Mucosa of stomach (tissue), 1 donor: ENCODE data around the gene LPAR3.

Experiments used
- H3K27me3 ChIP-seq: one replicate; pipeline ENCODE4 v1.7.0; 2013; ENCODE audit warnings: mild to moderate bottlenecking, low read length; ENCODE audit not compliant: control insufficient read depth, insufficient read depth
- H3K36me3 ChIP-seq: one replicate; pipeline ENCODE4 v1.7.0; 2013; ENCODE audit warnings: low read length; ENCODE audit not compliant: control insufficient read depth, insufficient read depth
- H3K4me1 ChIP-seq: one replicate; pipeline ENCODE4 v1.7.0; 2013; ENCODE audit warnings: mild to moderate bottlenecking, low read length; ENCODE audit not compliant: control insufficient read depth, insufficient read depth
- H3K4me3 ChIP-seq: one replicate; pipeline ENCODE4 v1.7.0; 2013; ENCODE audit warnings: low read length
- H3K9ac ChIP-seq: one replicate; pipeline ENCODE4 v1.7.0; 2013; ENCODE audit warnings: mild to moderate bottlenecking, low read length, moderate library complexity
- H3K9me3 ChIP-seq: one replicate; pipeline ENCODE4 v1.7.0; 2013; ENCODE audit warnings: mild to moderate bottlenecking, low read length, moderate library complexity; ENCODE audit not compliant: control insufficient read depth
- donor health status: Pancreatic carcinoma.

LPAR3 gene

GRCh38 chr1:84892705-84893618, at the start of gene LPAR3:
Gene LPAR3 (minus strand): TSS chr1:84893206. CDS start chr1:84866120, 27,086 bp downstream.
- no peaks in the 10 kb centered on the region for H3K36me3 ChIP-seq
- no peak within 1 kb of the TSS for H3K9ac ChIP-seq
- no peak within 1 kb of the TSS for H3K4me3 ChIP-seq
- peaks cover 28% of the 10 kb centered on the region for H3K27me3 ChIP-seq
- H3K4me1 ChIP-seq, result peaks cover 5% of the 10 kb centered on the region
- H3K9me3 ChIP-seq, result no peaks in the 10 kb centered on the region

GRCh38 chr1:84941843-84942242, 48.8 kb upstream of the LPAR3 start:
- Histone ChIP-seq H3K9me3 (no peaks in the 10 kb centered on the region), H3K4me3 (no peak overlapping the region), H3K27me3 (no peaks in the 10 kb centered on the region), H3K36me3 (no peaks in the 10 kb centered on the region), H3K9ac (no peak overlapping the region), H3K4me1 (no peaks in the 10 kb centered on the region)

- H3K9ac ChIP-seq, result no peak overlapping the region
- H3K4me3 ChIP-seq, result no peak overlapping the region
- no peaks in the 10 kb centered on the region for H3K36me3 ChIP-seq
- no peaks in the 10 kb centered on the region for H3K9me3 ChIP-seq
- H3K4me1 ChIP-seq, result no peaks in the 10 kb centered on the region
- H3K27me3 ChIP-seq, result no peaks in the 10 kb centered on the region
Measured at GRCh38 chr1:84940481-84940880, 47.5 kb upstream of the LPAR3 start.

- Histone ChIP-seq H3K36me3 (no peaks in the 10 kb centered on the region), H3K9me3 (no peaks in the 10 kb centered on the region), H3K9ac (no peak overlapping the region), H3K27me3 (no peaks in the 10 kb centered on the region), H3K4me1 (no peaks in the 10 kb centered on the region), H3K4me3 (no peak overlapping the region)
Measured at GRCh38 chr1:84939761-84940160, 46.8 kb upstream of the LPAR3 start.

- no peaks in the 10 kb centered on the region for H3K27me3 ChIP-seq
- H3K4me3 ChIP-seq, result no peak overlapping the region
- no peaks in the 10 kb centered on the region for H3K4me1 ChIP-seq
- H3K36me3 ChIP-seq, result no peaks in the 10 kb centered on the region
- no peaks in the 10 kb centered on the region for H3K9me3 ChIP-seq
- no peak overlapping the region for H3K9ac ChIP-seq
Measured at GRCh38 chr1:84939151-84939550, 46.1 kb upstream of the LPAR3 start.

GRCh38 chr1:84936116-84936810, 43.3 kb upstream of the LPAR3 start:
- no peaks in the 10 kb centered on the region for H3K27me3 ChIP-seq
- no peaks in the 10 kb centered on the region for H3K36me3 ChIP-seq
- no peaks in the 10 kb centered on the region for H3K9me3 ChIP-seq
- H3K4me3 ChIP-seq, result no peak overlapping the region
- H3K4me1 ChIP-seq, result no peaks in the 10 kb centered on the region
- no peak overlapping the region for H3K9ac ChIP-seq

GRCh38 chr1:84933011-84933611, 40.1 kb upstream of the LPAR3 start:
- H3K36me3 ChIP-seq, result no peaks in the 10 kb centered on the region

GRCh38 chr1:84930831-84931230, 37.8 kb upstream of the LPAR3 start:
- H3K9me3 ChIP-seq, result no peaks in the 10 kb centered on the region
- H3K4me3 ChIP-seq, result no peak overlapping the region

More at GRCh38 chr1:84933011-84933611, 40.1 kb upstream of the LPAR3 start:
- Histone ChIP-seq H3K4me1 (no peaks in the 10 kb centered on the region), H3K9me3 (no peaks in the 10 kb centered on the region), H3K4me3 (no peak overlapping the region), H3K9ac (no peak overlapping the region), H3K27me3 (no peaks in the 10 kb centered on the region)

GRCh38 chr1:84930329-84930728, 37.3 kb upstream of the LPAR3 start:
- Histone ChIP-seq H3K27me3 (no peaks in the 10 kb centered on the region), H3K9me3 (no peaks in the 10 kb centered on the region), H3K36me3 (no peaks in the 10 kb centered on the region), H3K4me1 (no peaks in the 10 kb centered on the region), H3K4me3 (no peak overlapping the region), H3K9ac (no peak overlapping the region)

More at GRCh38 chr1:84930831-84931230, 37.8 kb upstream of the LPAR3 start:
- Histone ChIP-seq H3K27me3 (no peaks in the 10 kb centered on the region), H3K4me1 (no peaks in the 10 kb centered on the region), H3K36me3 (no peaks in the 10 kb centered on the region), H3K9ac (no peak overlapping the region)

GRCh38 chr1:84929581-84929980, 36.6 kb upstream of the LPAR3 start:
- Histone ChIP-seq H3K9me3 (no peaks in the 10 kb centered on the region), H3K36me3 (no peaks in the 10 kb centered on the region), H3K4me3 (no peak overlapping the region), H3K4me1 (no peaks in the 10 kb centered on the region), H3K9ac (no peak overlapping the region), H3K27me3 (no peaks in the 10 kb centered on the region)

GRCh38 chr1:84928979-84929378, 36.0 kb upstream of the LPAR3 start:
- H3K36me3 ChIP-seq, result no peaks in the 10 kb centered on the region
- no peak overlapping the region for H3K9ac ChIP-seq
- no peak overlapping the region for H3K4me3 ChIP-seq
- no peaks in the 10 kb centered on the region for H3K27me3 ChIP-seq
- no peaks in the 10 kb centered on the region for H3K9me3 ChIP-seq
- no peaks in the 10 kb centered on the region for H3K4me1 ChIP-seq

- H3K4me1 ChIP-seq, result no peaks in the 10 kb centered on the region
- H3K27me3 ChIP-seq, result no peaks in the 10 kb centered on the region
- H3K36me3 ChIP-seq, result no peaks in the 10 kb centered on the region
- H3K9me3 ChIP-seq, result no peaks in the 10 kb centered on the region
- no peak overlapping the region for H3K4me3 ChIP-seq
- H3K9ac ChIP-seq, result no peak overlapping the region
Measured at GRCh38 chr1:84923317-84923716, 30.3 kb upstream of the LPAR3 start.
